Osteoblast (primary cell): ENCODE results near the gene SEC61B. TPM values are rescaled to one million over a fixed set of nuclear protein-coding genes. Genes with fewer than 3 reads are reported as not detected.
"Not testable (repeated sequence)": the region's sequence is repeated elsewhere in the genome, so short reads cannot be mapped to it uniquely, and the experiment has no call there.

Experiments used
- DNase-seq: peaks from one replicate; pipeline ENCODE4 v3.0.0; 2011; ENCODE audit warnings: low spot score, mixed read lengths; ENCODE audit not compliant: insufficient read length; ENCODE audit errors: missing footprints
- H2AFZ ChIP-seq: 2 replicates; pipeline ENCODE4 v1.6.0; 2011; ENCODE audit warnings: mild to moderate bottlenecking, low read length
- H3K27ac ChIP-seq: 2 replicates; pipeline ENCODE4 v1.5.1; 2011; ENCODE audit warnings: mild to moderate bottlenecking, low read depth, low read length, moderate library complexity
- H3K27me3 ChIP-seq: 2 replicates; pipeline ENCODE4 v1.6.0; 2012; ENCODE audit warnings: mild to moderate bottlenecking, control low read depth, inconsistent platforms, low read length, moderate library complexity; ENCODE audit not compliant: insufficient read depth
- H3K36me3 ChIP-seq: 2 replicates; pipeline ENCODE4 v1.5.1; 2011; ENCODE audit warnings: mild to moderate bottlenecking, low read length, control low read depth, moderate library complexity; ENCODE audit not compliant: insufficient read depth
- H3K4me1 ChIP-seq: 2 replicates; pipeline ENCODE4 v1.5.1; 2011; ENCODE audit warnings: mild to moderate bottlenecking, low read length, control low read depth, moderate library complexity; ENCODE audit not compliant: insufficient read depth
- H3K4me2 ChIP-seq: 2 replicates; pipeline ENCODE4 v1.6.0; 2011; ENCODE audit warnings: mild to moderate bottlenecking, low read length; ENCODE audit not compliant: insufficient read depth
- H3K4me3 ChIP-seq: fragments of 200-600 bp; sonication (generic); 3 replicates; pipeline ENCODE4 v1.5.1; 2012; ENCODE audit warnings: mild to moderate bottlenecking, low read length, inconsistent platforms; ENCODE audit not compliant: insufficient read depth
- H3K79me2 ChIP-seq: 2 replicates; pipeline ENCODE4 v1.6.0; 2012; ENCODE audit warnings: mild to moderate bottlenecking, low read length, control low read depth, inconsistent platforms; ENCODE audit not compliant: insufficient read depth
- H3K9me3 ChIP-seq: 2 replicates; pipeline ENCODE4 v1.5.1; 2011; ENCODE audit warnings: low read depth, low read length, control low read depth
- H4K20me1 ChIP-seq: 2 replicates; pipeline ENCODE4 v1.6.0; 2012; ENCODE audit warnings: mild to moderate bottlenecking, low read length, control low read depth; ENCODE audit not compliant: insufficient read depth
- CTCF ChIP-seq: IDR thresholded peaks from 2 replicates; pipeline ENCODE4 v1.5.1; 2011; ENCODE audit warnings: mild to moderate bottlenecking, low read depth, low read length, moderate library complexity; ENCODE audit errors: extremely low read depth
- total RNA-seq: library from RNA; depleted of rRNA; stranded (reverse); fragments of >200 nt; gene quantifications from 2 replicates; pipeline ENCODE4 v1.2.3, GENCODE V29; 2012

SEC61B gene
- total RNA-seq, 1 donor, result 73.1 TPM

- Histone ChIP-seq H3K4me2 (no peak overlapping the region), H3K79me2 (no peaks in the 10 kb centered on the region), H3K4me3 (no peak overlapping the region), H3K27me3 (peaks cover 22% of the 10 kb centered on the region), H3K9me3 (no peaks in the 10 kb centered on the region), H3K27ac (no peak overlapping the region), H3K36me3 (no peaks in the 10 kb centered on the region), H2AFZ (no peak overlapping the region), H3K4me1 (peaks cover 6% of the 10 kb centered on the region), H4K20me1 (no peaks in the 10 kb centered on the region)
- DNase-seq, result no peak
- peak; percentile 38 for TF ChIP-seq CTCF
These were observed 29.2 kb upstream of the SEC61B start for GRCh38 chr9:99192786-99193465.

- H3K9me3 ChIP-seq, result no peaks in the 10 kb centered on the region
- DNase-seq, result no peak
- no peaks in the 10 kb centered on the region for H3K36me3 ChIP-seq
- TF ChIP-seq CTCF, result no peak
- H3K4me3 ChIP-seq, result no peak overlapping the region
- H3K4me2 ChIP-seq, result no peak overlapping the region
- peaks cover 6% of the 10 kb centered on the region for H3K4me1 ChIP-seq
- no peak overlapping the region for H2AFZ ChIP-seq
- H3K27me3 ChIP-seq, result peaks cover 22% of the 10 kb centered on the region
- no peaks in the 10 kb centered on the region for H4K20me1 ChIP-seq
- no peaks in the 10 kb centered on the region for H3K79me2 ChIP-seq
- H3K27ac ChIP-seq, result no peak overlapping the region
These were observed 28.6 kb upstream of the SEC61B start for GRCh38 chr9:99193466-99193821.

GRCh38 chr9:99196484-99196883, 25.6 kb upstream of the SEC61B start:
- H3K4me3 ChIP-seq, H3K4me1 ChIP-seq, H3K36me3 ChIP-seq, H3K79me2 ChIP-seq, H3K9me3 ChIP-seq, H2AFZ ChIP-seq, H3K27ac ChIP-seq, H3K4me2 ChIP-seq, H4K20me1 ChIP-seq, DNase-seq: not testable (repeated sequence)
- peaks cover 10% of the 10 kb centered on the region for H3K27me3 ChIP-seq

- Histone ChIP-seq H4K20me1 (no peaks in the 10 kb centered on the region), H3K36me3 (no peaks in the 10 kb centered on the region), H2AFZ (no peak overlapping the region), H3K4me3 (no peak overlapping the region), H3K4me2 (no peak overlapping the region), H3K79me2 (no peaks in the 10 kb centered on the region), H3K27me3 (peaks cover 10% of the 10 kb centered on the region), H3K9me3 (no peaks in the 10 kb centered on the region), H3K4me1 (peaks cover 6% of the 10 kb centered on the region), H3K27ac (no peak overlapping the region)
- DNase-seq, result no peak
- no peak for TF ChIP-seq CTCF
These were observed 24.9 kb upstream of the SEC61B start for GRCh38 chr9:99197124-99197630.
